SU-DHL-6 (cell line): ENCODE measurements around the gene SELENOS.

Experiments
- EZH2phosphoT487 ChIP-seq: fragments of 200-600 bp; sonication (generic), shearing (Covaris generic); conservative IDR thresholded peaks from 2 replicates; pipeline ENCODE4 v1.6.1; 2018; ENCODE audit warnings: mild to moderate bottlenecking, antibody characterized with exemption, low read length, moderate library complexity, mixed read lengths
- TF ChIP-seq, protein P1 (sequence below): fragments of 200-600 bp; sonication (generic); IDR thresholded peaks from one replicate; pipeline ENCODE4 v1.5.1; 2017; ENCODE audit warnings: antibody characterized with exemption, mild to moderate bottlenecking, low read length, moderate library complexity; ENCODE audit not compliant: insufficient read depth, poor library complexity, severe bottlenecking

DNA sequence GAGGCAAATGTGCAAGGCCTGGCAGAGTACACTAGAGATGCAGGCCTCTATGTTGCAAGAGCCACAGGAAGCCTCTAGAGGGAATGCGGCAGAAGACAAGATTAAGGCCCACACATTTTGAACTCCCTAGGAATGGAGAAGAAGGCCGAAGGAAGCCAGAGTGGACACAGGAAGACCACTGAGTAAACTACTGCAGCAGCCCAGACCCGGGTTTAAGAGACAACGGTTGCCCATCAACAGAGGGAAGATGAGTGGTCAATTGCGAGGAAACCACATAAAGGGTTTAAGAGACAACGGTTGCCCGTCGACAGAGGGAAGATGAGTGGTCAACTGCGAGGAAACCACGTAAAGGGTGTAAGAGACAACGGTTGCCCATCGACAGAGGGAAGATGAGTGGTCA lies 40.0 kb downstream of the SELENOS start:
- TF ChIP-seq, protein P1, sequence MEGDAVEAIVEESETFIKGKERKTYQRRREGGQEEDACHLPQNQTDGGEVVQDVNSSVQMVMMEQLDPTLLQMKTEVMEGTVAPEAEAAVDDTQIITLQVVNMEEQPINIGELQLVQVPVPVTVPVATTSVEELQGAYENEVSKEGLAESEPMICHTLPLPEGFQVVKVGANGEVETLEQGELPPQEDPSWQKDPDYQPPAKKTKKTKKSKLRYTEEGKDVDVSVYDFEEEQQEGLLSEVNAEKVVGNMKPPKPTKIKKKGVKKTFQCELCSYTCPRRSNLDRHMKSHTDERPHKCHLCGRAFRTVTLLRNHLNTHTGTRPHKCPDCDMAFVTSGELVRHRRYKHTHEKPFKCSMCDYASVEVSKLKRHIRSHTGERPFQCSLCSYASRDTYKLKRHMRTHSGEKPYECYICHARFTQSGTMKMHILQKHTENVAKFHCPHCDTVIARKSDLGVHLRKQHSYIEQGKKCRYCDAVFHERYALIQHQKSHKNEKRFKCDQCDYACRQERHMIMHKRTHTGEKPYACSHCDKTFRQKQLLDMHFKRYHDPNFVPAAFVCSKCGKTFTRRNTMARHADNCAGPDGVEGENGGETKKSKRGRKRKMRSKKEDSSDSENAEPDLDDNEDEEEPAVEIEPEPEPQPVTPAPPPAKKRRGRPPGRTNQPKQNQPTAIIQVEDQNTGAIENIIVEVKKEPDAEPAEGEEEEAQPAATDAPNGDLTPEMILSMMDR = no peak
- no peak for TF ChIP-seq EZH2phosphoT487
